ENCODE measurements around the gene DPP6. TPM values are rescaled to one million over a fixed set of nuclear protein-coding genes. Genes with fewer than 3 reads are reported as not detected.
"Not testable (repeated sequence)": the region's sequence is repeated elsewhere in the genome, so short reads cannot be mapped to it uniquely, and the experiment has no call there.

DPP6 gene
- total RNA-seq, 1 donor from 2014 or later, result 1.2 TPM

- DNase-seq (ENCODE audit: low read depth); H3K4me3 ChIP-seq (ENCODE audit: low read depth, low read length): not testable (repeated sequence)
Measured at GRCh38 chr7:154133703-154134277, 81.6 kb downstream of the DPP6 start.

DNA sequence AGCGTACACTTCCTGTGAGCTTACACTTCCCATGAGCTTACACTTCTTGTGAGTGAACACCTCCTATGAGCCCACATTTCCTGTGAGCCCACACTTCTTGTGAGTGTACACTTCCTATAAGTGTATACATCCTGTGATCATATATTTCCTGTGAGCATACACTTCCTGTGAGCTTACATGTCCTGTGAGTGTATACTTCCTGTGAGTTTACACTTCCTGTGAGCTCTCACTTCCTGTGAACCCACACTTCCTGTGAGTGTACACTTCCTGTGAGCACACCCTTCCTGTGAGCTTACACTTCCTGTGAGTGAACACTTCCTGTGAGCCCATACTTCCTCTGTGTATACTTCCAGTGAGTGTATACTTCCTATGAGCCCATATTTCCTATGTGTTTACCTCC lies 82.5 kb downstream of the DPP6 start:
- DNase-seq (ENCODE audit: low read depth); H3K4me3 ChIP-seq (ENCODE audit: low read depth, low read length): not testable (repeated sequence)

GRCh38 chr7:154135646-154136045 lies 83.4 kb downstream of the DPP6 start:
- DNase-seq (ENCODE audit: low read depth), result not testable (repeated sequence)

DNA sequence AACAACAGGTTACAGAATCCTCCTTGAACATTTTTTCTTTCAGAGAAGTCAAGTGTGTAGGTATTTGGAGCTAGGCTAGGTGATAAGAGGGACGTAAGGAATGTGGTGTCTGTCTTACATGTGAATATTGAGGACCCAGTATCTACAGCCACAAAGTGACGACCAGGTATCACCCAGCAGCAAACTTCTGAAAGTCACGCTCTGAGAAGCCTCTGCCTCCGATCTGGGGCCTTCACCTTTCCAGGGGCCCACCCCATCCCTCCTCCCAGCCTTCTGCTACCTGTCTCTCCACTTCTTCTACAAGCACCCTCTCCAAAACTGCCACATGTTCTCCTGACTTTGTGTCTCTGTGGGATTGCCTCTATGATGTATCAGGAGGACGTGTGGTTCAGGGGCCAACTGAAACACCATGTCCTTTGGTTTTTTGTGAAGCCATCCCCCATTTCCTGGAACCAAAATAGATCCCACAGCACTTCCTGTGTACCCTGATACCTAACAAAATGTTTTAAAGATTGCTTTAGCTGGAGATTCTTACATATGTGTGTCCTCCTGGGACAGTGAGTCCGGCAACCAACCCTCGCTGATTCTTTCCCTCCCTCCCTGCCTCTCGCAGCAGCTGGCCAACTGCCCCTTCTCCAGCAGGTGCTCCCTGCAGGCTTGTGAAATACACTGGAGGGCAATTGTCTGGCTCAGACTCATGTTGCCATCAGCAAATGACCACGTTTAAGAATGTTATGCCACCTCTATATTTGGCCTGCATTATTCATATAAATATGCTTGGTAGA lies 93.9 kb downstream of the DPP6 start:
- not testable (repeated sequence) for DNase-seq (ENCODE audit: low read depth); H3K4me3 ChIP-seq (ENCODE audit: low read depth, low read length)

More at GRCh38 chr7:154135646-154136045, 83.4 kb downstream of the DPP6 start:
- H3K4me3 ChIP-seq (ENCODE audit: low read depth, low read length), result not testable (repeated sequence)

DNA sequence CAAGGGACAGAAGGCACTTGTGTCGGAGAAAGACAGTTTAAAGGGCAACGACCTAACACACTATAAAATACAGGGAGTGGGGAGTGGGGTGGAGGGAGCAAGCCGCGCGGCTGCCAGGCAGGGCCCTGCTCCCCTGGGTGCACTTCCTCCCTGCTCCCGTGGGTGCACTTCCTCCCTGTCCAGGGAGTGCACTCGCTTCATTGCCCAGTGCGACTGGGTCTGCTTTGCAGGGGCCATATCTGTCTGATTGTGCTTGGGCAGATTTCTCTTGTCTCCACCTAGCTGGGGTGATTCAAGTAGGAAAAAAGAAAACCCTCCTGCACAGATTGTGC lies 94.5 kb downstream of the DPP6 start:
- DNase-seq (ENCODE audit: low read depth); H3K4me3 ChIP-seq (ENCODE audit: low read depth, low read length): not testable (repeated sequence)

- H3K4me3 ChIP-seq (ENCODE audit: low read depth, low read length); DNase-seq (ENCODE audit: low read depth): not testable (repeated sequence)
Measured at GRCh38 chr7:154148791-154149516, 96.8 kb downstream of the DPP6 start.

DNA sequence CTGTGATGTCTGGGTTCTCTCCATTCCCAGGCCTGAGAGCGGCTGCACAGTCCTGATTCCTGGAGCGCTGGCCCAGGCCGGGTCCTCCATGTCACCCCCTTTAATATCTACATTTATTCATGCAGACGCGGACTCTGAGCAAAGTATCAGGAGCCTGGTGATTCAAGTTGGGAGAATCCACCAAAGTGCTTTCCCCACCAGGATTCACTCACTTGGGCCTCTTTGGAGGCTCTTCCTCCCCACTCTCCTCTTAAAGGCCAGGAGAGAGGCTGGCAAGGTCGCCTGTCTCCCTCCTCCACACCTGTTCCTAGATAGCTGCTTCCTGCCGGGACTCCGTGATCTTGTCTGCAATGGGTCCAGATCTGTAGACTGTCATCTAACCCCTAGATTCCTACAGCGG lies 98.5 kb downstream of the DPP6 start:
- H3K4me3 ChIP-seq (ENCODE audit: low read depth, low read length); DNase-seq (ENCODE audit: low read depth): not testable (repeated sequence)

DNA sequence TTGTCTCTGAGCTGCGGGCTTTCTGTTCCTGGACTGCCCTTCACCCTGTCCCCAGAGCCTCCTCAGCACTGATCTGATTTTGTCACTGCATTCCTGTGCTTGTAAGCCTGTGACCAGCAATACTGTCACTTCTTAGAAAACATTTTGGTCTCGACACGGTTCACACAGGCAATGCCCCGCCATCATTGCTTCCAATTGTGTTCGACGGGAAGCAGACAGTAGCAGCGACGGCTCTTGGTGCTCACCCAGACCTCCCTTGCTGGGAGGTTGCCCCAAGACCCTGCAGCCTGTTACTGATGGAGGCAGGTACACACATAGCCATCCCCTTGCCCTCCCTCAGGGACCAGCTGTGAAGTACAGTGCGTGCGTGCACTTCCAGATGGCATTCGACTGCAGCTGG lies 99.1 kb downstream of the DPP6 start:
- DNase-seq (ENCODE audit: low read depth); H3K4me3 ChIP-seq (ENCODE audit: low read depth, low read length): not testable (repeated sequence)

DNA sequence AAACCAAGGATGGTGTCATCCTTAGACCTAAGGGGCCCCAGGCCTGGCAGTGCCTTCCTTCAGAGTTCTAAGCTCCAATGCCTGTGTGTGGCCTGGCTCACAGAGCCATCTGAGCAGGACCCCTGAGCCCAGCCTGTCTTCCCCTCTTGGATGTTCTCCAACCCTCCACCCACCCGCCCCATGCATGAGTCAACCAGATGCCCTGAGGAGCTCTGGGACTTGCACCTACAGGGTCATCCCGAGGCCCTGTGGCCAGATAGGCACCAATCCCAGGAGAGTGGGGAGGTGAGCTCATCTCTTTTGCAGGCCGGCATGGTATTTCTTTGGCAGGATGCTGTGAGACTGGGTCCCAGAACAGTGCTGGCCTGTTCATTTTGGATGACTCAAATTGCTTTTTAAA lies 103.7 kb downstream of the DPP6 start:
- not testable (repeated sequence) for H3K4me3 ChIP-seq (ENCODE audit: low read depth, low read length); DNase-seq (ENCODE audit: low read depth)

GRCh38 chr7:154162921-154163320 lies 110.7 kb downstream of the DPP6 start:
- H3K4me3 ChIP-seq (ENCODE audit: low read depth, low read length); DNase-seq (ENCODE audit: low read depth): not testable (repeated sequence)

GRCh38 chr7:154163642-154164041 lies 111.4 kb downstream of the DPP6 start:
- not testable (repeated sequence) for DNase-seq (ENCODE audit: low read depth); H3K4me3 ChIP-seq (ENCODE audit: low read depth, low read length)

DNA sequence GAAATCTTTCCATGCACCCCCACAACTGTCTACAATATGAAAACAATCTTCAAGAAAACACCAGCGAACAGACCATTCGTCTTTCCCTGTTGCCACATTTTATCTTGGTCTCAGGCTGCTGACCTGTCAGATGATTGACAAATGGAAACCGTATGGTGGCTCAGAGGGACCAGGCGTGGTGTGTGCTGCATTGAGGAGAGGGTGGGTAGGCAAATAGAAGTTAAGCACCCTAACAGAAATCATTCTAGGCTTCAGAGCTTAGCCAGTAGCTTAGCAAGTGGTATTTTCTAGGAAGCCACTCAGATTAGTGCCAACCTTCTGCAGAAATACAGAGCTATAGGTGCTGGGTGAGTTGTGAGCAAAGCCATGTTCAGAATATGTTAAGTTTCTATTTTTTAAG lies 114.9 kb downstream of the DPP6 start:
- H3K4me3 ChIP-seq (ENCODE audit: low read depth, low read length), result no peak overlapping the region
- TF ChIP-seq CTCF (conservative IDR thresholded peaks at IDR 0.05; ENCODE audit: low read depth, low read length), result no peak
- no peak for DNase-seq (ENCODE audit: low read depth)

- no peak for TF ChIP-seq CTCF (conservative IDR thresholded peaks at IDR 0.05; ENCODE audit: low read depth, low read length)
- no peak overlapping the region for H3K4me3 ChIP-seq (ENCODE audit: low read depth, low read length)
- no peak for DNase-seq (ENCODE audit: low read depth)
Measured at GRCh38 chr7:154167807-154168206, 115.6 kb downstream of the DPP6 start.
